Activated CD4-positive, alpha-beta T cell treated with anti-CD3 and anti-CD28 coated beads, Interleukin-2, amount 50 U/mL, for 16 hours (primary cell): ENCODE results near the gene IGSF21.

Experiments
- DNase-seq: peaks from one replicate; pipeline ENCODE4 v3.0.0-alpha.2; 2020

Gene IGSF21

DNA sequence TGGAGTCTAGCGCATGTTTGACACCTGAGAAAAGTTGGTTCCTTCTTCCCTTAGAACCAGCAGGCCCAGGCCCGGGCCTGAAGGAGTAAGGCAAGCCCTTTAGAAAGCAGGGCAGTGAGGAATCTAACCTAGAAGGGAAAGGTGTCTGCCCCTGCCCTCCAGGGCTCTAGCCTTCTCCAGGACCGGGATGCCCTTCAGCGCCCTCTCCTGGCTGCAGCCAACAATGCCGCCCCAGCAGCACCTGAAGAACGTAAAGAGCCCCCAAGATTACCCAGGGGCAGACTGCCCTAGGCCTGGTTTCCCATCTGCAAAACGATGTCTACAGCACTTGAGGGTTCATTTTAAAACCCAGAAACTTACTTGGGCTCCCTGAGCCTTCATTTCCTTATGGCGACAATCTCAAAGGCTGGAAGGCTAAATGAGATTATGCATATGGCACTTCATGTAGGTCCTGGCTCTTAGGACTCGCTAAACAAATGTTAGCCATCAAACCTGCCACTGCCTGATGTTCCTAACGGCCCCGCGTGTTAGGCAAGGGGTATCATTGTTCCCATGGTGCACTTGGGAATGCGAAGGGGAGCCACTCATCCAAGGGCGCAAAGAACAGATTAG lies 266.4 kb downstream of the IGSF21 start:
- peak; percentile 3 for DNase-seq

DNA sequence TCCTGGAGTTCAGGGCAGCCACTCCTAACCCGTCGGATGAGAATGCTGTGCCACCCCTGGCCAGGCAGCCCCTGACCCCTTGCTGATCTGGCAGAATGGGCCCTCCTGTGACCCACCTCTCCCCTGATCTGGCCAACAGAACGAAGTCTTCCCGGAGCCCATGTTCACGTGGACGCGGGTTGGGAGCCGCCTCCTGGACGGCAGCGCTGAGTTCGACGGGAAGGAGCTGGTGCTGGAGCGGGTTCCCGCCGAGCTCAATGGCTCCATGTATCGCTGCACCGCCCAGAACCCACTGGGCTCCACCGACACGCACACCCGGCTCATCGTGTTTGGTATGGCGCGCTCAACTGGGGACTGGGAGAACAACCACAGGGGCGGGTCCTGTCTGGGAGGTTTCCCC lies 269.1 kb downstream of the IGSF21 start:
- no peak for DNase-seq

DNA sequence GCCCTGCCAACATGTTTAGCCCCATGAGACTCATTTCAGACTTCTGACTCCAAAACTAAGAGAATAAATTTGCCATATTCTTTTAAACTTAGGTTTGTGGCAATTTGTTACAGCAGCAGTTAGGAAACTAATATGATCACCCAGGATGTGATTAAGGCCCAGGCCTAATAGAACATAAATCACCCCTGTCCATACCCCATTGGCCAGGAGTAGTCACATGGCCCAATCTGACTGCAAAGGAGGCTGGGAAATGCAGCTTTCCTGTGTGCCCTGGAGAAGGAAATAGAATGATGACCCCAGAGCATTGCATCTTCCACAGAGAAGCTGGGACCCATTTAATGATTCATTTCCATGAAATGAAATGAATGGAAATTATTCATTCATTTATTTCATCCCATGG lies 272.7 kb downstream of the IGSF21 start:
- DNase-seq: no peak

DNA sequence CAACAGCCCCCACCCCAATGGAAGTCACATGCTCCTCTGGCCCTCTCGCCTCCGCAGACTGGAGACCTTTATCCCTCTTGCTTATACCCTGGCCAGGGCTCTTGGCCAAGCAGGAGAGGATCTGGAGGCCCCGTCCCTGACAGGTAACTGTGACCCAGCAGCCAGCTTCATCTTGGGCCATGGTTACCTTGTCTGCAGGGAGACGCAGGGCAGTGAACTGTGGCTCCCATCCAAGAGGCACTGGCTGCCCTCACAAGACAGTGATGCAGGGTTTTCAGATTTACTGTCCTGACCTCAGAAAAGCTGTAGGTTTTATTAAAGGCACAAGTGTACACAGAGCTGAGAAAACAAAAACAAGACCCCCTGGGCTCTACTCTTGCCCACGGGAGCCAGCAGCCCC lies 276.5 kb downstream of the IGSF21 start:
- DNase-seq: no peak

DNA sequence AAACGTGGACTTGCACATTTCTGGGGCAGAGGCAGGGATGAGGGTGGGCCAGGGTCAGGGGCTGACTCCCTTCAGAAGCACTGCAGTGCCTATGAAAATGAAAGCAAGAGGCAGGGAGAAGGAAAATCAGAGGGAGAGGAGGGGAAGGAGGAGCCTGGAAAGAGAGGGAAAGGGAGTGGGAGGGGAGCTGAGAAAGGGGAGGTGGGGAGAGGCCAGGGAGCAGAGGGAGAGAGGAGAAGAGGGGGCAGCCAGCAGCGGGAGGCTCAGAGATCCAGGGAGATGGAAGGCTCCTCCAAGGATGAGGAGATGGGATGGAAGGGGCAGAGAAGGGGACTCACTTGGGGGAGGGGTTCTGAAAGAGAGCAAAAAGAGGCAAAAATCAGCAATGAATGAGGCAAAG lies 276.9 kb downstream of the IGSF21 start:
- no peak for DNase-seq

DNA sequence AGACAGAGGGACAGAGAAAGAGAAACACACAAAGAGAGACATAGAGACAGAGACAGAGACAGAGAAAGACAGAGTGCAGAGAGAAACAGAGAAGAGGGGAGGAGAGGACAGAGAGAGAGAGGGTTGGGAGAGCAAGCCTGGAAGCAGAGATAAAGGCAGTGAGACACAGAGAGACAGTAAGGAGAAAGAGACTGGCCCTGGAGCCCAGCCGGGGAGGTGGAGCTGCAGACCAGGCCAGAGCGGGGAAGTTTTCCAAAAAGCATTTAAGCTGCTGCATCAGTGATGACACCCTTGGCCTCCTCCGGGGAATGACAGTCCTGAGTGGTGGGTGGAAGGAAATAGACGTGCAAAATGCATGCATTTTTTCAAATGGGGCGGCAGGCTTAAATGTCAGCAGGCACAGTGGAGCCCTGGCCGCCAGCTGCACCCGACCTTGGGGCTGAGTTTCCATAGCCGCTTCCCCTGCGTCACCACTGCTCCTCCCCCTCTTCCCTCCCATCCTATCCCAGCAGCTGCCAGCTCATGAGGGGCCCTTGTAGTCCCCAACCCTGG lies 277.7 kb downstream of the IGSF21 start:
- DNase-seq: no peak

DNA sequence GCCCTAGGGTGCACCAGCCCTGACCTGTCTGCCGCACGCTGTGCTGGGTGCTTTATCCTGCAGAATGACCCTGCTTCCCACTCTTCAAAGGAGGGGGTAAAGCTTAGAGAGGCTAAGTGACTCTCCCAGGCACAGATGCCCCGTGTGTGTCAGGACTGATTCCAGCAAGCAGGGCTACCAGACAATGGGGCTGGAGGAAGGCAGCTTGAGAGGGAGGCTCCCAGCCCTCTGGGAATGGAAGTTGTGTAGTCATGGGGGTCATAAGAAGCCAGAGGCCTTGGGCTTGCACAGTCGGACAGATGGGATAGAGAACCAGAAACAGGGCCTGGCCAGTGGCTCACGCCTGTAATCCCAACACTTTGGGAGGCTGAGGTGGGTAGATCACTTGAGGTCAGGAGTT lies 279.0 kb downstream of the IGSF21 start:
- DNase-seq: no peak

DNA sequence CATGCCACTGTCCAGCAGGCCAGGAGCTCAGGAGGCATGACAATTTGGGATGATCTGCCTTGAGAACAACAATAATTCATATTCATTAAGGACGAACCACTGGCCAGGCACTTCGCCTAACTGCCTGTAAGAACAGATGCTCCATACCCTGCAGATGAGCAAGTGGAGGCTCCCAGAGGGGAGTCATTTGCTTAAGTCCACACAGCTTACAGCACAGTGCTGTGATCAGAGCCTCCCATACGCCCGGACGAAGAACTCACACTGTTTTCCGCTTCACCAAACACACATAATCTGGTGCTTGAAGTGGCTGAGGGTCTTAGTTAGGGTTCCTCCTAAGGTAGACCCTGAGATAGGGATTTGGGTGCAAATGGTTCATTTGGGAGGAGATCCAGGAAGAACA lies 279.7 kb downstream of the IGSF21 start:
- no peak for DNase-seq

DNA sequence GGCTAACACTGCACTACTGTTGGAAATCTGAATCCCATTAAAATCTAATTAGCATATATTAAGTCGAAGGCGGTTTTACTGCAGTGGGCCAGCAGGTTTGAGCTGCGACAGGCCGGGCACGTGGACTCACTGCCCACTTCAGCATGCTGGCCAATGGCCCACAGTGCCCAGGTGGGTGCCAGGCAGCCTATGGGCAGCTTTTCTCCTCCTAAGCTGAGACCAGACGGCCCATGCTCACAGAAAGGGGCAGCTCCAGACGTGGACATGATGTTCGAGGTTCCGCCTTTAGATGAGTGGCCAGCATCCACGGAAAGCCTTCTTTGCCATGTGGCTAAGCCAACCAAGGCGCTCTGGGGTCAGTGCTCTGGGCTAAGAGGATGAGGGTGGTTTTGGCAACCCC lies 283.4 kb downstream of the IGSF21 start:
- no peak for DNase-seq

DNA sequence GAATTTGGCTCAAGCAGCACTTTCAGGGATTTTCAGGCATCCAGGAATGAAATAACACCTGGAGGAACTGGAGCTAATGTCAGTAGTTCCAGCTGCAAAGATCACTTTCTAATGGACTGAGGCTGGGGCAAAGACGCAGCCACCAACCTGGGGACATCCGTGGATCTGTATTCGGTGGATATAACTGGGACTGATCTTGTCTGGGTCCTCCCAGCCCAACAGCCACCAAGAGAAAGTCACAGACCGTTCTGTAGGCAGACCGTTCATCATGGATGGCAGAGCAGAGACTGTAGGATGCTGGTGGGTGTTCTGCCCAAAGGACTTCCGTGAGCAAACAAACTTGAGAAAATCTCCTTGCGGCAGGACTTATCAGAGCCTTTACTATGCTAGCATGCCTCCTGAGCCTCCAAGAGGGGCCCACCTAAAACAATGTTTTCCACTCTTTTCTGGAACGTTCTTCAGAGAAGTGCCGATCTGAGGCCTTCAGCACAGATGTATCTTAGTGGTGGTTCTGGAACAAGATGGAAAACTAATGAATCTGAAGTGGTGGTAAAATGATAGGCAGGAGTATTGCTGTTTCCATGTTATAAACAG lies 287.1 kb downstream of the IGSF21 start:
- DNase-seq: no peak

DNA sequence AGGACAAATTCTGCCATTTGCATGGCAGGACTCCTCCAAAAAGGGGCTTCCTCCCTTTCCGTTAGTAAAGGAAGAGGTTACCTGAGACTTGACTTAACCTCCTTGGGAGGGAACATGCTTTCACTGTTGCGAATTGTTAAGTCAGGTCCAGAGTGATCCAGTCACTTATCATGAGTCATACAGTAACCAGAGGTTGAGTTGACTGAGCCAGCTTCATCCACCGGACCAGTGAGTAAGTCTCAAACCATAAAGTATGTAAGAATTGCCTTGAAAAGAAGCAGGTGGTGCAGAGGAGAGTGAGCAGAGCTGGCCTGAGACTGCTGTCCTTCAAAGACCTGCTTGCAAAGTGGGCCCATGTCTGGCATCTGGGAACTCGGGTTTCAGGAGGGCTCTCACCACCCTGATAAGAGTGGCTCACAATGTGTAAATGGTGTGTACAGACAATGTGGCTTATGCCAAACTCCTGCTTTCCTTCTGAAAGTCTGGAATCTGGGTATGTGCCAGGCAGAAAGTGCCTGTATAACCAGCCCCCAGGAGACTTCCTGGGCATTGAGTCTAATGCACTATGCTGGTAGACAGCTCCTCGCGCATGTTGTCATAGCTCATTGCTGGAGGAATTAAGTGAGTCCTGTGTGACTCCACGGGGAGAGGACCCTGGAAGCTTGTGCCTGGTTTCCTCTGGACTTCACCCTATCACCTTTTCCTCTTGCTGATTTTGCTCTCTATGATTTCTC lies 288.8 kb downstream of the IGSF21 start:
- DNase-seq: peak; percentile 4

DNA sequence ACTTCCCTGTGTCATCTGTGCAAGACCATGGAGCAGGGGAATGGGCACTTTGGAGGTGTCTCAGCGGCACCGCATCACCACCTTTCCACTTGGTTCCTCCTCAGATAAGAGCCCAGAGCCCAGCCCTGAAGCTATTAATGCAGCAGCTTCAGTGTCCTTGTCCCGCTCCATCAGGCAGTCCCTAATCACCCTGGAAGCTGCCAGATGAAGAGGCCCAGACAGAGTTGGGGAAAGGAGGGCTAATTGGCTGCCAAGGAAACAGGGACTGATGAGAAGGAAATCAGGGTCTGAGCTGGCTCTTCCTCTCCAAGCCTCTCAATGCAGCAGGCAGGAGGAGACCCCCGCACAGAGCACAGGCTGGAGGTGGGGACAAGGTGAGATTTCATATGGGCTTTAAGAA lies 290.0 kb downstream of the IGSF21 start:
- no peak for DNase-seq

DNA sequence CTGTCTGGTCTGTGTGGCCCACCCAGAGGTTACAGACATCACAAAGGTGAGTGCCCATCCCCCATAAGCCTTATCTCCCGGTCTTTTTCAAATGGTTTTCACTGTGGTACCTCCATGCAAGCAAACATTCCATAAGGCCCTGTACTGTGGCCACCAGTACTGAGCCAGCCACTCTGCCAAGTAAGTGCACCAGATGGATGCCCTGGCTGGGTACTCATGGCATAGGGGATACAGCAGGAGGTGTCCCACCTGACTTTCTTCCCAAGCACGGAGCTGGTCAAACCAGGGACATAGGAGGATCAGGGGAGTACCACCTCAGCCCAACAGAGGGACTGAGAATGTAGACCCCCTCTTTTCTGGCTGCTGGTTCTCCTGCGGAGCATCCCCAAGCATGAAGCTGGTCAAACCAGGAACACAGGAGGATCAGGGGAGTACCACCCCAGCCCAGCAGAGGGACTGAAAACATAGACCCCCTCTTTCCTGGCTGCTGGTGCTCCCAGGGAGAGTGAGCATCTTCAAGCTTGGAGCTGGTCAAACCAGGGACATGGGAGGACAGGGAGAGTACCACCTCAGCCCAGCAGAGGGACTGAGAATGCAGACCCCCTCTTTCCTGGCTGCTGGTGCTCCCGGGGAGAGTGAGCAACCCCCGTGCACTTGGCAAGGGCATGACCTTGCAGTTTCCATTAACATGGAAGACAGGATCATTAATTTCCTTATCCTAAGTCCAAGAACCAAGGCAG lies 291.4 kb downstream of the IGSF21 start:
- DNase-seq: no peak

DNA sequence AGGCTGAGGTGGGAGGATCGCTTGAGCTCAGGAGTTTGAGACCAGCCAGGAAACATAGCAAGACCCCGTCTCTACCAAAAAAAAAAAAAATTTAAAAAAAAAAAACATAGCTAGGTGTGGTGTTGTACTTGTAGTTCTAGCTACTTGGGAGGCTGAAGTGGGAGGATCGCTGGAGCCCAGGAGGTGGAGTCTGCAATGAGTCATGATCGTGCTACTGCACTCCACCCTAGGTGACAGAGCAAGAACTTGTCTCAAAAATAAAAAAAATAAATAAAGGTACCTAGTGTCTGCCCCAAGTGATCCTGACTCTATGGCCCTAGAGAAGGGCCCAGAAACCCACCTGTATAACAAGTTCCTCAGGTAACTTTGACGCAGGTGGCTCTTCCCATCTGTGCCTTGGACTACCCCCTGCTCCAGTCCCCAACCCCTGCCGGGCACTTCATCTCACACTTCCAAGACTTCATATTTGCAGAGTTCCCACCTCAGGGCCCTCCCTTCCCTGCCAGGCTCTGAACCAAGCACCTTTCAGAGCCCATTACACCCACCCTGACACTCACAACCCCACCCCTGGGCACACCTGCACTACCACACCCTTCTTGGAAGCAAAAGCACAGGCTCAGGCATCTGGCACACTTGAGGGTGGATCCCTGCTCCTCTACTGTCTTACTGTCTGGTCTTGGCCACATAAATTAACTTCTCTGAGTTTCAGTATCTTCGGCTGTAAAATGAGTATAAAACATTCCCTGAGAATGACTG lies 292.9 kb downstream of the IGSF21 start:
- DNase-seq: no peak

DNA sequence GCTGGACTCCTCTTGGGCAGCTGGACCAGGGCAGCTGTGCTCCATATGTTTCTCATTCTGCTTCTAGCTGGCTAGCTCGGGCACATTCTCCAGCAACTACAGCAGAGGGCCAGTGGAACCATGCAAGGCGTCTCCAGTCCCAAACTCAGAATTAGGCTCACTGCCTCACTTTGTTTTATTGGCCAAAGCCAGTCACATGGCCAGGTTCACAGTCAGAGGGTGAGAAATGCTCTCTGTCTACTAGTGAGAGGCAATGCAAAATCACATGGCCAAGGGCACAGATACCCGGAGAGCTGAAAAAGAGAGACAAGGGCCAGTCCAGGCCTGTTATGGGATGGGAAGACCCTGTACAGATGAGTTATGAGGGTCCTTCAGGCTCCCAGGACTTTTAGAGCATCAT lies 294.3 kb downstream of the IGSF21 start:
- no peak for DNase-seq

DNA sequence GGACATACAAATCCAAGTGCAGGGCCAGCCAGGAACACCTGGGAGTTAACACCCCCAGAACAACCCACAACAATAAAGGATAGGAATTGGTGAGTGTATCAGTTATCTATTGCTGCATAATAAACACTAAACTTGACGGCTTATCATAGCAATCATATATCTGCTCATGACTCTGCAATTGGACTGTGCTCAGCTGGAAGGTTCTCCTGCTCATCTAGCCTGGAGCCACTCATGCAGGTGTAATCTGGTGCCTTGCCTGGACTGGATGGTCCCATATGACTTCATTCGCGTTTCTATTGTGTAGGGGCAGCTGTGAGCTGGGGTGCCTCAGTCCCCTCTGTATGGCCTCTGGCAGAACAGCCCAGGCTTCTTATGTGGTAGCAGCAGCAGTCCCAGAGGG lies 296.9 kb downstream of the IGSF21 start:
- DNase-seq: no peak

DNA sequence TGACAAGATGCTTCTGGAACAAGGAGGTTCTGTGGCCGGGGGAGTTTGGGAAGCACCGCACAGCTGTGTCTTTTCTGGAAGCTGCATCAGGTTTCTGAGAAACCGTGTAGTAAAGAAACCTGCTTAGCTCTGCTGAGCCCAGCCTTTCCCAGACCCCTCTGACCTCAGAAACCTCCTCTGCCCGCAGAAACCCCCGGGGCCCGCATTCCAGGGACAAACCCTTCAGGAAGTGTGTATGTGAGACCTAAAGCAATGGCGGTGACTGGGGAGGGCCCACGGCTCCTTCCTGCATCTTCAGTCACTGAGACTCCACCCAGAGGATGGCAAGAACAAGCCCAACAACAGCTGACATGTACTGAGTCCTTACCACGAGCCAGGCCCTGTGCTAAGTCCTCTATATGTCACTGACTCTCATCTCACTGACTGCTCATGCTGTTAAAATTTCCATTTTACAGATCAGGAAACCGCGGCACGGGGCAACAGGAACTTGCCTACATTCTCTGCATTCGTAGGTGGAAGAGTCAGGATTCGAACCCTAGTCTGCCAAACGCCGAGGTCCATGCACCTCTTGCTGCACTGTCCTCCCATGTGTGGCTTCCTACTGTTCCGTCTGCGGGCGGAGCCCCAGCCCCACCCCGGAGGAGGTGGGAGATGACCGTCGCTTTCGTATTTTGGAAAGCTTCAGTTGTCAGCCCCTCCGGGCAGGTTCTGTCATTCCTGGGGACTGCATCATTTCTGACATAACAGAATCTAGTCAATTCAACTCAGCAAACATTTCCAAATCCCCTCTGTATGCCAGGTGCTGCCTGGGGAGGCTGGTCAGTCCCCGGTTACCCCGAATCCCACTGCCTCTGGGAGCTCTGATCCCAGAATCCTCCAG lies 299.8 kb downstream of the IGSF21 start:
- DNase-seq: no peak

DNA sequence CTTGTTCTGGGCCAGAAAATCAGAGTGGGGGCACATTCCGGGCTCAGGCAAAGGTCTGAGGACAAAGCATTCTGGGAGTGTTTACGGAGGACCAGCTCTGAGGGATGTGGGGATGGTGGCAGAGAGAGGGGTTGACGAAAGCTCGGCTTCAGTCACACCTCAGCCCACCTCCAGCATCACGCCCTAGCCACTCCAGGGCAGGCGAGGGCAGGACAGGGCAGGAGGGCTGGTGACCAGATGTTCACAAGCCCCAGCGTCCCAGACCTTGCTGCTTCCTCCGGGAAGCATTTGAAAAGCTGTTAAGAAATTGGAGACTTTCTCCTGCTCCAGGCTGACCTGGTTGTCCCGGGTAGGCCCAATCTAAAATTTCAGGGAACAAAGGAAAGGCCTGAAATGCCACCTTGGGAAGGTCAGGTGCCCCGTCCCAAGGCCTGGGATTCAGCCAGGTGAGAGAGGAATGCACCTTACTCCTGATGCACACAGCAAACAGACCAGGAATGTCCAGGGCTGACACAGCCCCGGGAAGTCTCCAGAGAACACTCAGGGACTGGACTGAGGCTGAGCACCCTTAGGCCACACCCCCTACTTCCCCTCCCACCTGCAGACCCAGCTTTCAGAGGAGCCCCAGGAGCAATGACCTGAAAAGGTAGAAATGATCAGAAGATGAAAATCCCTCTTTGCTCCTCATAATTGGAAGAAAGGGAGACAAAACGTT lies 301.2 kb downstream of the IGSF21 start:
- DNase-seq: no peak

DNA sequence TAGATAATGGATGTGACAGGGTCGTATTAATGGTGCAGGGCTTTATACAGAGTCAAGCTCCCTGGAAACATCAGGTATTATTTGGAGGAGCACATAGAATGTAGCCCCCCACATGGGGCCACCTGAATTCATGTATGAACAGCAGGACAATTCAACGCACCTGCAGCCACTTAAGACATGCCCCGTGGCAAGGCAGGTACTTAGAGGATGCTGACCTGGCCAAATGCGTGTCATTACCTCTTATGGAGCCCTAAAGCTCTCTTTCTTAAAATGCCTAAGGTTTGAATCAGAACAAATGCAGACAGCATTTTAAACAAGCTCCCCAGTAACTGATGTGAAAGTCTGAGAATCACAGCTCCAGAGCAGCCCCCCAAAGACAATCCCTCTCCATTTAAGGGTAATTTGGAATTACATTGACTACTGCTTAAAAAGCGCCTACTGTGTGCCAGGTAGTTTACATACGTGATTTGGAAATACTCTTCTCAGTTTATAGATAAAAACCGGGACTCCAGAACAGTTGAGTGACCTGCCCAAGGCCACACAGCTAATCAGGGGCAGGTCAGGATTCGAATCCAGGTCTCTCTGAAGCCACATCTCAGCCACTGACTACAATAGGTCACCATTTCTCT lies 302.1 kb downstream of the IGSF21 start:
- DNase-seq: no peak

DNA sequence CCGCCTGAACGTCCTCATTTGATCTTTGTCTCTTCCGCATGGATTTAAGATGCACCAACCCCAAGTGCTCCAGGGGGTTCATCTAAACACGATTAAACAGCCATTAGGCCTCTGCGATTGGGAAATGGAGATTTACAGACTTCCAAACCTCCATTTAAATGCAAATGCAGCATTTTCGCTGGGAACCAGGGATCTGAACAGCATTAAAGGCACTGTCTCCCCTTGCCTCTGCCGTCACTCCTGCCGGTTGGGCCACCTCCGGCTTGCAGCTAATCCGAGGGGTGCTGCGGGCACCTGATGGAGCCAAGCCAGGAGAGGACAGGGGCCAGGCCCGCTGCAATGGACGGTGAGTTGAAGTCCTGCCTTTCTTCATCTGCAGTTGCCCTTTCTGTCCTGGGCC lies 302.8 kb downstream of the IGSF21 start:
- no peak for DNase-seq

DNA sequence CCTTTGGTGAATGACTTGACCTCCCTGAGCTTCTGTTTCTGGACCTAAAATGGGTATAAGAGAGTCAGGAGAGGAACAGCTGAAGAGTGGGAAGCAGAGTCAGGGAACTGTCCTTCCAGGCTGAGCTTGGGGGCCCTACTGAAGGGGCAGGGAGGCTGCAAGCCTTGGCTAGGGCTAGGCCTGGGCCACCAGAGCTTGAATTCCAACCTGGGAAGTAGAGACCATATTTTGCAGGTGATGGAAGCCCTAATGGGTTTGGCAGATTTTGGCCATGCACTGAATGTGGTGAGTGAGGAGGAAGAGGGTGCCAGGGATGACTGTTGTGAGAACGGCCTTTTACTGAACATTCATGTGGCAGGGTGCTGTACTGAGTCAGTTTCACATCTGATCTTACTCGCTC lies 303.7 kb downstream of the IGSF21 start:
- DNase-seq: no peak
